Ovary (tissue), 3 donors: ENCODE measurements around the gene R3HDM1.

Experiments
- EP300 ChIP-seq: sonication (generic); formaldehyde crosslinking; IDR thresholded peaks from one replicate; pipeline ENCODE4 v1.6.1; 2017; ENCODE audit warnings: antibody characterized with exemption
- POLR2A ChIP-seq: fragments of 450-650 bp; IDR thresholded peaks from one replicate; pipeline ENCODE4 v1.6.1; 2017; ENCODE audit warnings: antibody characterized with exemption, mild to moderate bottlenecking, moderate library complexity
- TF ChIP-seq, protein P1 (sequence below), 3 donors: fragments of 450-650 bp in 2 of 3; fragments of 200-600 bp in 1 of 3; IDR thresholded peaks; one replicate each; pipeline versions ENCODE4 v1.5.1 to v1.8.0; 2016 to 2022; ENCODE audit warnings: antibody characterized with exemption in 3 of 3, mild to moderate bottlenecking in 1 of 3
- donor health status: DM: no; HTN: no; CAD: no.

DNA sequence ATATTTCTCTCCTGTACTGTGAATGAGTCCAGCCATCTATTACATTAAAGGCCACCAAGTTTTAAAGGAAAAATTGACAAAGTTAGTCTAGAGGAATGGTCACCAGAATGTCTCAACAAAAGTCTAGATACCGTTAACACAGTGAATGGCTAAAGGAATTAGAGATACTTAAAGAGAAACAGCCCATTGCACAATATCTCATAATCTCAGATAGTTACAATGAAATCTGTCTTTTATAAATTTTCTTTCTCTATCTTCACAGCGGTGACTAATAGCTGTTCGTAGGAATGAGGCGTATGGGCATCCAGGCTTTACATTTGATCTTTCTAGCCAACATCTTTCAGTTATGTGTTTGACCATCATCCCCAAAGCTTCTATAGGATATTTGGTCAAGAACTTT is 30.6 kb downstream of the R3HDM1 start:
- TF ChIP-seq POLR2A (no peak), EP300 (no peak)
- TF ChIP-seq, protein P1, sequence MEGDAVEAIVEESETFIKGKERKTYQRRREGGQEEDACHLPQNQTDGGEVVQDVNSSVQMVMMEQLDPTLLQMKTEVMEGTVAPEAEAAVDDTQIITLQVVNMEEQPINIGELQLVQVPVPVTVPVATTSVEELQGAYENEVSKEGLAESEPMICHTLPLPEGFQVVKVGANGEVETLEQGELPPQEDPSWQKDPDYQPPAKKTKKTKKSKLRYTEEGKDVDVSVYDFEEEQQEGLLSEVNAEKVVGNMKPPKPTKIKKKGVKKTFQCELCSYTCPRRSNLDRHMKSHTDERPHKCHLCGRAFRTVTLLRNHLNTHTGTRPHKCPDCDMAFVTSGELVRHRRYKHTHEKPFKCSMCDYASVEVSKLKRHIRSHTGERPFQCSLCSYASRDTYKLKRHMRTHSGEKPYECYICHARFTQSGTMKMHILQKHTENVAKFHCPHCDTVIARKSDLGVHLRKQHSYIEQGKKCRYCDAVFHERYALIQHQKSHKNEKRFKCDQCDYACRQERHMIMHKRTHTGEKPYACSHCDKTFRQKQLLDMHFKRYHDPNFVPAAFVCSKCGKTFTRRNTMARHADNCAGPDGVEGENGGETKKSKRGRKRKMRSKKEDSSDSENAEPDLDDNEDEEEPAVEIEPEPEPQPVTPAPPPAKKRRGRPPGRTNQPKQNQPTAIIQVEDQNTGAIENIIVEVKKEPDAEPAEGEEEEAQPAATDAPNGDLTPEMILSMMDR (IDR thresholded peaks at IDR 0.05), result no peak
